Cardiac ventricle fibroblast (primary cell): ENCODE measurements around the gene SLC32A1. TPM values are rescaled to one million over a fixed set of nuclear protein-coding genes. Genes with fewer than 3 reads are reported as not detected.

Experiments
- total RNA-seq: library from RNA; depleted of rRNA; stranded (reverse); fragments of >200 nt; gene quantifications from 2 replicates; pipeline ENCODE4 v1.2.3, GENCODE V29; 2015

The SLC32A1 gene, protein sequence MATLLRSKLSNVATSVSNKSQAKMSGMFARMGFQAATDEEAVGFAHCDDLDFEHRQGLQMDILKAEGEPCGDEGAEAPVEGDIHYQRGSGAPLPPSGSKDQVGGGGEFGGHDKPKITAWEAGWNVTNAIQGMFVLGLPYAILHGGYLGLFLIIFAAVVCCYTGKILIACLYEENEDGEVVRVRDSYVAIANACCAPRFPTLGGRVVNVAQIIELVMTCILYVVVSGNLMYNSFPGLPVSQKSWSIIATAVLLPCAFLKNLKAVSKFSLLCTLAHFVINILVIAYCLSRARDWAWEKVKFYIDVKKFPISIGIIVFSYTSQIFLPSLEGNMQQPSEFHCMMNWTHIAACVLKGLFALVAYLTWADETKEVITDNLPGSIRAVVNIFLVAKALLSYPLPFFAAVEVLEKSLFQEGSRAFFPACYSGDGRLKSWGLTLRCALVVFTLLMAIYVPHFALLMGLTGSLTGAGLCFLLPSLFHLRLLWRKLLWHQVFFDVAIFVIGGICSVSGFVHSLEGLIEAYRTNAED
- not detected in 2 replicates for total RNA-seq

DNA sequence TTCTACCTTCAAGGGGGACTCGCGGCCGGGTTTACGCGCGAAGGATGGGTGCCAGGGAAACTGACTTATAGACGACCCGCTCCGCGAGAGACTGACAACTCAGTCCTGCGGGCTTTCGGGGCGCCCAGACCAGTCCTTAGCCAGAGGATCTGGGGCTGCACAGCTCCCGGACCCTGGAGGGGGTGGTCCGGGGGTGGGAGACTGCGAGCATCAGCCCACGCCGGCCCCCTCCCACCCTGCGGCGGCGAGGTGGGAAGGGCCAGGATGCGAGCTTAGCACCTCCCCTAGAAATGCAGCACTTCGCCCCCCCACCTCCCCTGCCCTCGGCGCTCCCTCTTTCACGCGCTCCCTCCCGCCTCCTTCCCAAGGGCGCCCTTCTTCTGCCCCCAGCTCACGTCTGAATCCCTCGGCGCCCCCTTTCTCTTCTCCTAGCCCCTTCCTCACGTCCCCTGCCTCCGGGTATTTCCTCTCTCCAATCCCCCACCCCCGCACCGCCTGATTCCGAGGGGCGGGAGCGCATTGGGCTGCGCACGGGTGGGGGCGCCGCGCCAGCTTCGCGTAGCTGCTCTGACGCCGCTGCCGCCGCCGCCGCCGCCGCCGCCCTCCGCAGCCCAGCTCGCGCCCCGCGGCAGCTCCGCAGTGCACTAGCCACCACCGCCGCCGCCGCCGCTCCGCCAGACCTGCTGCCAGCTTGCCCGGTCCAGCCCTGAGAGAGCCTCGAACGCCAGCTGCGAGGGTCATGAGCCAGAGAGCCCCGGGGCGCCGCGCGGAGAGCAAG is at the start of gene SLC32A1:
TSS of gene SLC32A1 (plus strand) at position 639 of the 778 bp plus-strand sequence. CDS start 239 bp downstream, outside the sequence.

DNA sequence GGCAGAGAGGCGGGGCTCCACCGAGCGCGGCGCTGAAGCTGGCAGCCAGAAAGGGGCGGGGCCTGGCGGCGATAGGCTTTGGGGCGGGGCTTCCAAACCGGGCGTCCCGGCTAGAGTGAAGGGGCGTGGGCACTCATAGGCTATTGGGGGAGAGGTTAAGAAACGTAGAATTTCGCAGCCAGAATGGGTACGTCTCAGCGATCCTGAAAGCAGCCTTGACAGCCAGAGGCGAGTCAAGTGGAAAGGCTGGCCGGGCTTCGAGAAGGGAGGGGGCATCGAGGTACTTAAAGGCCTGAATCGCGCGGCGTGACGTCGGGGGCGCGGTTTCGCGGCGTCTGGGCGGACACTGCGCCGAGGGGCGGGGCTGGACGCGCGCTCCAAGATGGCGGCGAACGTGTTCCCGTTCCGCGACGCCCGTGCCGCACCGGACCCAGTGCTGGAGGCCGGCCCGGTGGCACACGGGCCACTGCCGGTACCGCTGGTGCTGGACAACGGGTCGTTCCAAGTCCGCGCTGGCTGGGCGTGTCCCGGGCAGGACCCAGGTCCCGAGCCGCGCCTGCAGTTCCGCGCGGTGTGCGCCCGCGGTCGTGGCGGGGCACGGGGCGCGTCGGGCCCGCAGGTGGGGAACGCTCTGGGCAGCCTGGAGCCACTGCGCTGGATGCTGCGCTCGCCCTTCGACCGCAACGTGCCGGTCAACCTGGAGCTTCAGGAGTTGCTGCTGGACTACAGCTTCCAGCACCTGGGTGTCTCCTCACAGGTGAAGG is 24.0 kb downstream of the SLC32A1 start, which contains the start of gene ACTR5:
TSS of gene ACTR5 (plus strand) at position 364 of the 764 bp plus-strand sequence. CDS start at position 383, 19 bp downstream.

Other genes starting within 250 kb of the SLC32A1 start
- gene ADIG, start 143.3 kb upstream of the SLC32A1 start, total RNA-seq: not detected in 2 replicates
- not detected in 2 replicates for gene ARHGAP40, start 122.7 kb upstream of the SLC32A1 start, total RNA-seq
- 4.1 and 4.5 TPM in 2 replicates for gene ACTR5, start 24.0 kb downstream of the SLC32A1 start, total RNA-seq
- gene PPP1R16B, start 81.2 kb downstream of the SLC32A1 start, total RNA-seq: 0.31 and 0.44 TPM in 2 replicates
- gene FAM83D, start 201.9 kb downstream of the SLC32A1 start, total RNA-seq: 2.9 and 4.2 TPM in 2 replicates
- 7.2 and 7.5 TPM in 2 replicates for gene DHX35, start 237.9 kb downstream of the SLC32A1 start, total RNA-seq